Lower leg skin (tissue), 3 donors: ENCODE data around the gene TNS2.

Source experiments
- POLR2A ChIP-seq, 2 donors: fragments of 450-650 bp; IDR thresholded peaks; one replicate each; pipeline ENCODE4 v1.6.1; 2016 to 2017; ENCODE audit warnings: antibody characterized with exemption in 2 of 2, mild to moderate bottlenecking in 1 of 2, moderate library complexity in 1 of 2
- TF ChIP-seq, protein P1 (sequence below), 3 donors: fragments of 450-650 bp; IDR thresholded peaks; one replicate each; pipeline ENCODE4 v1.5.1; 2016; ENCODE audit warnings: antibody characterized with exemption in 3 of 3, mild to moderate bottlenecking in 3 of 3, moderate library complexity in 2 of 3

DNA sequence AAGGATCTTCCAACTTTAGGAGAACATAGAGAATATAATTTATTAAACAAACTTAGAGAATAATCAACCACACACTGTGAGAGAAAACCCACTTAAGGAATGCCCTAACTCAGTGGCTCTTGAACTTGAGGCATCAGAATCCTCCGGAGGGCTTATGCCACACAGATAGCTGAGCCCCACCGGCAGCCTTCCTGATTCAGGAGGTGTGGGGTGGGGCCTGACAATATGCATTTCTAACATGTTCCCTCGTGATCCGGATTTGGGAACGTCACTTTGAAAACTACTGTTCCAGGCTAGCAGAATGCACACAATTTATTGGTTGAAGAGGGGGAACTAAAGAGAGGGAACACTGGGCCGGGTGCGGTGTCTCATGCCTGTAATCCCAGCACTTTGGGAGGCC is 51.4 kb downstream of the TNS2 start:
- TF ChIP-seq, protein P1, sequence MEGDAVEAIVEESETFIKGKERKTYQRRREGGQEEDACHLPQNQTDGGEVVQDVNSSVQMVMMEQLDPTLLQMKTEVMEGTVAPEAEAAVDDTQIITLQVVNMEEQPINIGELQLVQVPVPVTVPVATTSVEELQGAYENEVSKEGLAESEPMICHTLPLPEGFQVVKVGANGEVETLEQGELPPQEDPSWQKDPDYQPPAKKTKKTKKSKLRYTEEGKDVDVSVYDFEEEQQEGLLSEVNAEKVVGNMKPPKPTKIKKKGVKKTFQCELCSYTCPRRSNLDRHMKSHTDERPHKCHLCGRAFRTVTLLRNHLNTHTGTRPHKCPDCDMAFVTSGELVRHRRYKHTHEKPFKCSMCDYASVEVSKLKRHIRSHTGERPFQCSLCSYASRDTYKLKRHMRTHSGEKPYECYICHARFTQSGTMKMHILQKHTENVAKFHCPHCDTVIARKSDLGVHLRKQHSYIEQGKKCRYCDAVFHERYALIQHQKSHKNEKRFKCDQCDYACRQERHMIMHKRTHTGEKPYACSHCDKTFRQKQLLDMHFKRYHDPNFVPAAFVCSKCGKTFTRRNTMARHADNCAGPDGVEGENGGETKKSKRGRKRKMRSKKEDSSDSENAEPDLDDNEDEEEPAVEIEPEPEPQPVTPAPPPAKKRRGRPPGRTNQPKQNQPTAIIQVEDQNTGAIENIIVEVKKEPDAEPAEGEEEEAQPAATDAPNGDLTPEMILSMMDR (IDR thresholded peaks at IDR 0.05) = no peak
- no peak for TF ChIP-seq POLR2A (IDR thresholded peaks at IDR 0.05)
